Muscle of leg (tissue), 11 donors: ENCODE data around the gene GALNT3. TPM values are rescaled to one million over a fixed set of nuclear protein-coding genes. Genes with fewer than 3 reads are reported as not detected.

Experiments
- DNase-seq: peaks from one replicate; pipeline ENCODE4 v3.0.0; 2013
- H3K27ac ChIP-seq: one replicate; pipeline ENCODE4 v1.5.1; 2013; ENCODE audit warnings: mild to moderate bottlenecking, low read length, control low read depth
- H3K27me3 ChIP-seq: one replicate; pipeline ENCODE4 v1.6.1; 2013; ENCODE audit warnings: low read length; ENCODE audit not compliant: control insufficient read depth, insufficient read depth
- H3K36me3 ChIP-seq: one replicate; pipeline ENCODE4 v1.6.1; 2013; ENCODE audit warnings: low read length; ENCODE audit not compliant: control insufficient read depth, insufficient read depth
- H3K4me1 ChIP-seq: one replicate; pipeline ENCODE4 v1.6.1; 2013; ENCODE audit warnings: low read length; ENCODE audit not compliant: control insufficient read depth, insufficient read depth
- H3K4me3 ChIP-seq: one replicate; pipeline ENCODE4 v1.5.1; 2013; ENCODE audit warnings: low read length, control low read depth
- H3K9me3 ChIP-seq: replicated peaks from 2 replicates; pipeline ENCODE4 v1.6.1; 2013; ENCODE audit warnings: low read depth, low read length; ENCODE audit not compliant: control insufficient read depth
- WGBS: methylation state at CpG from one replicate; pipeline ENCODE4 v1.1.5; 2013; ENCODE audit warnings: missing lambda C conversion rate; ENCODE audit not compliant: insufficient coverage; 5-methylcytosine and 5-hydroxymethylcytosine counted together
- polyA plus RNA-seq, 8 donors: library from polyadenylated mRNA; unstranded; fragments of 120-200 nt; gene quantifications; one replicate each; pipeline versions ENCODE4 v1.2.1 to v1.2.3, GENCODE V29; 2013; ENCODE audit warnings: inconsistent platforms in 1 of 8, low replicate concordance in 1 of 8; ENCODE audit not compliant: insufficient read length in 8 of 8, insufficient read depth in 1 of 8
- total RNA-seq: library from RNA; stranded (reverse); fragments of 120-200 nt; gene quantifications from one replicate; pipeline ENCODE4 v1.2.4, GENCODE V29; 2013

The GALNT3 gene
- total and polyA plus RNA-seq, 9 donors = 0.49 to 3.5 (median 0.92) TPM

- H3K27ac ChIP-seq = no peak overlapping the region
- H3K36me3 ChIP-seq = no peaks in the 10 kb centered on the region
- peak; percentile 82 for DNase-seq
- WGBS = no CpG with 5 or more reads among the region's 4 CpGs
- no peaks in the 10 kb centered on the region for H3K9me3 ChIP-seq
- peaks cover 2% of the 10 kb centered on the region for H3K4me1 ChIP-seq
- no peaks in the 10 kb centered on the region for H3K27me3 ChIP-seq
- H3K4me3 ChIP-seq = no peak overlapping the region
Measured at GRCh38 chr2:165698444-165698884, 95.6 kb downstream of the GALNT3 start.

- no peaks in the 10 kb centered on the region for H3K36me3 ChIP-seq
- no peak for DNase-seq
- H3K4me3 ChIP-seq = no peak overlapping the region
- no peak overlapping the region for H3K27ac ChIP-seq
- H3K27me3 ChIP-seq = no peaks in the 10 kb centered on the region
- H3K4me1 ChIP-seq = peaks cover 2% of the 10 kb centered on the region
- WGBS = 74% methylated on average over 3 of the region's 4 CpGs
- H3K9me3 ChIP-seq = no peaks in the 10 kb centered on the region
Measured at GRCh38 chr2:165697748-165698443, 96.2 kb downstream of the GALNT3 start.

Other genes with a start within 250 kb of the GALNT3 start
- gene TTC21B, start 159.5 kb upstream of the GALNT3 start, total RNA-seq = 25.5 TPM
- gene TTC21B, start 159.5 kb upstream of the GALNT3 start, polyA plus RNA-seq = 10 to 100 TPM; 16.0 to 20.8 (median 17.8) TPM